Endometrium (tissue), 2 donors: Measurements from ENCODE around the gene CLEC4D.
"Not testable (repeated sequence)": the region's sequence is repeated elsewhere in the genome, so short reads cannot be mapped to it uniquely, and the experiment has no call there.

Experiments
- FAIRE-seq: peaks from 2 replicates; lab custom pipeline; 2012; peaks lifted over from hg19 to GRCh38; lab: Jason Lieb, UNC
- donor health status: control.
- donor health status: control.

CLEC4D gene

GRCh38 chr12:8537820-8538219, 24.5 kb downstream of the CLEC4D start:
- not testable (repeated sequence) for FAIRE-seq

GRCh38 chr12:8540831-8541230, 27.5 kb downstream of the CLEC4D start, which contains the start of gene CLEC4E:
TSS of gene CLEC4E (minus strand) at chr12:8540905. CDS start at chr12:8540797, 108 bp downstream.
- FAIRE-seq: not testable (repeated sequence)

DNA sequence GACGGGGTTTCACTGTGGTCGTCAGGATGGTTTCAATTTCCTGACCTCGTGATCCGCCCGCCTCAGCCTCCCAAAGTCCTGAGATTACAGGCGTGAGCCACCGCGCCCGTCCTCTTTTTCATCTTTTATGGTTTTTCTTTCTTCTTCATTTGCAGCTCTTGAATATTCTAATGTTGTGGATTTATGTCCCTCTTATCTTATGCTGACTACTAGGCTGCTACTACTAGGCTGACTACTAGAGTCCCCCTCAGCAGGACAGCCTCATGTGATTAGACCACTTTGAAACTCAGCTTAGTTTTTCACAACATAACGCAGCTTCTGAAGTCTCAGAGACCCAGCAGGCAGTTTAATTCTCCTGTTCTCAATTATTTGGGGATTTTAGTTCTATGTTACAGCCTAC, 28.3 kb downstream of the CLEC4D start:
- FAIRE-seq: no peak

DNA sequence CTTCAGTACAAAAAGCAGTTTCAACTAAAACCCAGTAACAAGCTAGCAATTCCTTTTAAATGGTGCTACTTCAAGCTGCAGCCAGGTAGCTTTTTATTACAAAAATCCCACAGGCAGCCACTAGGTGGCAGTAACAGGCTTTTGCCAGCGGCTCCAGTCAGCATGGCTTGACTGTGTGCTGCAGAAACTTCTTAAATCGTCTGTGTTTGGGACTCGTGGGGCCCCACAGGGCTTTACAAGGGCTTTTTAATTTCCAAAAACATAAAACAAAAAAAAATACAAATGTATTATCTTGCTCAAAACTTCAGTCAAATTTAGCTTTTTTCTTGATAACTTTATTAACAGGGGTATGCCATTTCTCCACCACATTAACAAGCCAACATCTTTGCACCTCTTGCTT, 31.0 kb downstream of the CLEC4D start:
- FAIRE-seq: peak; percentile 33

DNA sequence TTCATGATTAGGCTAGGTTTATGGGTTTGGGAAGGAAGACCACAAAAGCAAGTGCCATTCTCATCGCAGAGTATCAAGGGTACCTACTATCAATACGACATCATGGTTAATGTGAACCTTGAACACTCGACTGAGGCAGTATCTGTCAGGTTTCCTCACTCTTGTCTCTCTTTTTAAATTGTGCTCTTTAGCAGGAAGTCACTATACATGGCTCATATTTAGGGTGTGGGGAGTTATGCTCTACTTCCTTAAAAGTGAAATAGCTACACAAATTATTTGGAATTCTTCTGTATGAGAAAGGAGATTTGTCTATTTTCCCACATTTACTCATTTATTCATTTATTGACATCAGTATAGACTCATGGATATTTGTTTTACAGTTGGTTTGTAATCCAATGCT, 33.3 kb downstream of the CLEC4D start:
- no peak for FAIRE-seq

DNA sequence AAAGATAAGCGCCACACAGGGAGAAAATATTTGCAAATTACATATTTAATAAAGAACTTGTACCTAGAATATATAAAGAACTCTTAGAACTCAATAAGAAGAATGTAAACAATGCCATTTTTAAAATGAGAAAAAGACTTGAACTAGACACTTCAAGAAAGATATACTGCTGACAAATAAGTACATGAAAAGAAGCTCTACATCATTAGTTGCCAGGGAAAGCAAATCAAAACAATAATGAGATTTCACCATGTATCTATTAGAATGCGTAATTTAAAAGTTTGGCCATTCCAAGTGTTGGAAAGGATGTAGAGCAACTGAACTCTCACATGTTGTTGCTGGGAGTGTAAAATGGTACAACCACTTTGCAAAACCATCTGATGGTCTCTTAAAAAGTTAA, 34.3 kb downstream of the CLEC4D start:
- no peak for FAIRE-seq

DNA sequence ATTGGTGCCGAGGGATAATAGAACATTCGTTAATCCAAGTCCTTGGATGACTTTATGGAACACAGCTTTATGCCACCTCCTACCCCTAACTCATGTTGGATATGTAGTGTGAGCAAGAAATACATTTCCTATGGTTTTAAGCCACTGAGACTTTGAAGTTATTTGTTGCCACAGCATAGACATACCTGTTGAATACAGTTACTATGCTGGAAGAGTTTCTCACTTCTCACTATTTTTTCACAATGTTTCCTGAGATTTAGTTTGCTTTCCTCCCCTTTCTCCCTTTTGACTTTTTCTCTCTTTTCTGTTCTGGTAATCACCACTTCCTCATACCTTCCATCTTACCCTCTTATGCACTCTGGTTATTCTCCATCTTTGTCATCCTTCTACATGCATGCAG, 34.9 kb downstream of the CLEC4D start:
- no peak for FAIRE-seq

GRCh38 chr12:8549381-8549780, 36.1 kb downstream of the CLEC4D start:
- FAIRE-seq: no peak

- no peak for FAIRE-seq
Observed at GRCh38 chr12:8553088-8553627, 39.9 kb downstream of the CLEC4D start.

GRCh38 chr12:8554451-8555195, 41.3 kb downstream of the CLEC4D start:
- FAIRE-seq: no peak

DNA sequence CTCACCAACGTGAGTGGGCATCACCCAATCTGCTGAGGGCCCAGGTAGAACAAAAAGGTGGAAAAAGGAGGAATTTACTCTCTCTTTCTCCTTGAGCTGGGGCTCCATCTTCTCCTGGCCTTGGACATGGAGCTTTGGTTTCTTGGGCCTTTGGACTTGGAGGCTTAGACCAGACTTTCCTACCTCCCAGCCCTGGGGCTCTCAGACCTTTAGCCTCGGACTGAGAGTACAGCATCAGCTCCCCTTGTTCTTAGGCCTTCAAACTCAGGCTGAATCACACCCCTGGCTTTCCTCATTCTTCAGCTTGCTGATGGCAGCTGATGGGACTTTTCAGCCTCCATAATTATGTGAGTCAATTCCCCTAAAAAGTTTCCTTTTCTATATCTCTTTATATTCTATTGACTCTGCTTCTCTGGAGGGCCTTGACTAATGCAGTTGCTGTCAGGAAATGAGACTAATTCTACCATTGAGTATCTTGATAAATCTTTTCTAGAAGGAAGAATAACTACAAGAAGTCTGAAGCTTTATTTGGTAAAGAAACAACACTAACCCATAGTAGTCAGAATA, 43.3 kb downstream of the CLEC4D start:
- FAIRE-seq: no peak

DNA sequence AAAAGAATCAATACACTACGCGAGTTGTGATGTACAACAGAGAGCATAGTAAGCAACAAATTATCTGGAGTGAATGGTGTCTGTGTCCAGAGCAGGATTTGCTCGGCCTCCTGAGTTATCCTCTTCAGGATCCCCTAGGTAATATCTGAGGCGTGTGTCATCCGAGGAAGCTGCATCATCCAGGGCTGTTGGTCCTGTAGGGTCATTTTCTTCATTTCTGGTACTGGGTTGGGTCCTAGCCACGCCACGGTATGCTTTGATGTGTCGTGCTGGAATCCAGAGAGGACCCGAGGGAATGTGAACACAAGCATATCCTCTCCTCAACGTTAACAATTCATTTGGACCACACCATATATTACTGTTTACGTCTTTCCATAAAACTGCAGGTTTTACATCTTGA, 46.4 kb downstream of the CLEC4D start:
- FAIRE-seq: no peak

- no peak for FAIRE-seq
Observed at GRCh38 chr12:8561011-8561410, 47.7 kb downstream of the CLEC4D start.

DNA sequence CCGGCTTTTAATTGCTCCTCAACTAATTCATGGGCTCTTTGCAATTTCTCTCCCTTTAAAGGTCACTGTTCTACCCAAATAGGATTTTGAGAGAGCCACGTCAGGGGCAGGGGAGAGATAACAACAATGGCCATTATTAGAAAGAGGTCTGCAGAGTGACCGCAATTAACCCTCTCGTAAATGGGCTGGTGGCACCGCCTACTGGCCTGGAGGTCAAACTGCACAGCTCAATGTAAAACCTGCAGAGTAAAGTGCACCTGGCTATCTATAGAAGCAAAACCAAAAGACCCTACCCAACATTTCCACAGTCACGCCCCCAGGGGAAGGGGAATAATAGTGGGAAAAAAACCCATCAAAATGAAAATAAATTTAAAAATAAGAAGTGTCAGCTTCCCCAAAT, 49.0 kb downstream of the CLEC4D start:
- FAIRE-seq: no peak

GRCh38 chr12:8563356-8563755, 50.1 kb downstream of the CLEC4D start:
- FAIRE-seq: no peak

GRCh38 chr12:8564656-8565055, 51.4 kb downstream of the CLEC4D start:
- no peak for FAIRE-seq

DNA sequence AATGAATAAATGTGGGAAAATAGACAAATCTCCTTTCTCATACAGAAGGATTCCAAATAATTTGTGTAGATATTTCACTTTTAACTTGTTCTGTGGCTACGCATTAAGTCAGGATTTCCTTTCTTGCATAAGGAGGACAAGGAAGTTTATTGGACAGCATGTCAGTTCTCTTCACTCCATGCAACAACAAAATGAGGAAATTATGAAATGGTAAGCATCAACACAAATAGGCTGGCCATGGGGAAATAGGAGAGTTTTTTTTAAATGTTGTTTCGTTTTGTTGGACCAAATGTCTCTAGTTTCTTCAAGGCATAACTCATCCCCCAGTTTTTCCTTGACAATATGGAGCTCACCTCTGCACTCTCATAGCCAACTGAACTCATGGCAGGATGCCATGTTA, 52.7 kb downstream of the CLEC4D start:
- not testable (repeated sequence) for FAIRE-seq

DNA sequence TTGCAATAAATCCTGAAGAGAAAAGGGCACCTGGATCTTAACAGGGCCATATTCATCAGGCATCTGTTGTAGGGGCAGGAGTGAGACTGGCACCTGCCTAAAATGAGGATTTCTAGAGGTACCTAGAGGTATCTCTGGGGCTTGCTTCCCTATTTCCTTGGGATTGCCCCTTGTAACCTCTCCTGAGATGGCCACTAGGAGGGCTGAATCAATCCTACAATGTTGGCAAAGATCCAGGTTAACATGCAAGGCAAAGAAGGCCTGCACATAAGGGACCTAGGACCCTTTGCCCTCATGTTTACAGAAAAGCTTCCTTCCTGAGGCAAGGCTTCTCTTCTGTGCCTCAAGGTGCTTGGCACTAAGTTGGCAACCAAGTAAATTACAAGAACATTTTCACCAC, 53.2 kb downstream of the CLEC4D start:
- FAIRE-seq: no peak
